DMS 273 treated with DMSO at 0.1 percent for 48 hours (cell line): Measurements from ENCODE around the gene MAGEF1.
"Not testable (repeated sequence)": the region's sequence is repeated elsewhere in the genome, so short reads cannot be mapped to it uniquely, and the experiment has no call there.

Experiments
- DNase-seq: peaks from one replicate; lab custom pipeline; 2025; lab: John Stamatoyannopoulos, UW

The MAGEF1 gene

DNA sequence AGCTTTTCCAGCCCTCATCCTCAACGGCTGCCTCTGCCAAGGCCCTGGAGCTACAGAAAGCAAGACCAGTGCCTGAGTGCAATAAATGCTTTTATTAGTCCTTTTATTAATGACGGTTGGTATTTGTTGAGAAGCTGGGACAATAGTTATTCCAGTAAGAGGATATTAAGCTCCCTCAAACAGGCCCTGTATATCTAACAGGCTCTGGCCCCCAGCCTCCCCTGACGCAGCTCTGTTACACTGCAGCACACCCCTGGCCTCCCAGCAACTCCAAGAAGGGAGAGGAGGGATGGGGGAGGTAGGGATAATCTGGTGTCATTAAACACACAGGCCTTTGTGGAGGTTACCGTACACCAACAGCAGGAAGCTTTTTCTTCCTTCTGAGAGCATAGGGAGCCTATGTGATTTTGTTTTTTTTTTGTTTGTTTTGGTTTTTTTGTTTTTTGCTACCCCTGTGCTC is 30.8 kb upstream of the MAGEF1 start:
- DNase-seq, result no peak

DNA sequence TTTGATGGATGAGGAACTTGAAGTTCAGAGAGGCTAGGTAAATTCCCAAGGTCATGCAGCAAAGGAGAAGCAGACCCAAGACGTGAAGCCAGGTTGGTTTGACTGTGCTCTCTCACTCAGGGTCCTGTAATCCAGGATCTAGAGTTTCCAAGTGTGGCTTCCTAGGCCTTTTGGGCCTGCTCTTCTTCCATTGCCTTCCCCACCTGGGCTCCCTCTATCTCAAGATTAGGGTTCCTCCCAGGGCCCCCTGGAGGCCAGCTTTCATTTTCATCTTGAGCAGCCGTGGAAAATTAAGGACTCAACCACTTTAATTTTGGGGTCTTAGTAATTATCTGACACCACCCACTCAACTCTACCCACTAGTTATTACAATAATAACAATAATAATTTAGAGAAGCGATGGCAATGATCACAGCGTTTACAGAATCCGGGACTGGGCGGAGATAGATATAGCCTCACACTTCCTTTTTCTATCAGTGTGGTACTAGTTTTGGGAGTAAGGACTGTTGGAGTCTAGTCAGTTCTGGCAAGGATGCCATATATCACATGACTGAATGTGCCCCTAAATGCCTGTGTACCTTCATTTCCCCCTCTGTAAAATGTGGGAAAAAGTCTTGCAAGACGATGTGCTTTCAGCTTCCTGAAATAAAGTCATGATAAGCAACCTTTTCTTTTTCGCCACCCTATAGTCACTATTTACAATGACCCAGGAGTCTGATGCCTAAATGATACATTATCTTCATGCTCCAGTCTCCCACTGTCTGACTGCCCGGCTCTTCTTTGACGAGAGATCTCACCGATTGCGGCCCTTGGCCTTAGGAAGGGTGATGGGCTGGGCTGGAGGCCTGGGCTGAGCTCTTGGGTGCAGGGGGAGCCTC is 30.2 kb upstream of the MAGEF1 start:
- DNase-seq, result no peak

- DNase-seq, result no peak
Observed at GRCh38 chr3:184741259-184741556, 29.3 kb upstream of the MAGEF1 start.

DNA sequence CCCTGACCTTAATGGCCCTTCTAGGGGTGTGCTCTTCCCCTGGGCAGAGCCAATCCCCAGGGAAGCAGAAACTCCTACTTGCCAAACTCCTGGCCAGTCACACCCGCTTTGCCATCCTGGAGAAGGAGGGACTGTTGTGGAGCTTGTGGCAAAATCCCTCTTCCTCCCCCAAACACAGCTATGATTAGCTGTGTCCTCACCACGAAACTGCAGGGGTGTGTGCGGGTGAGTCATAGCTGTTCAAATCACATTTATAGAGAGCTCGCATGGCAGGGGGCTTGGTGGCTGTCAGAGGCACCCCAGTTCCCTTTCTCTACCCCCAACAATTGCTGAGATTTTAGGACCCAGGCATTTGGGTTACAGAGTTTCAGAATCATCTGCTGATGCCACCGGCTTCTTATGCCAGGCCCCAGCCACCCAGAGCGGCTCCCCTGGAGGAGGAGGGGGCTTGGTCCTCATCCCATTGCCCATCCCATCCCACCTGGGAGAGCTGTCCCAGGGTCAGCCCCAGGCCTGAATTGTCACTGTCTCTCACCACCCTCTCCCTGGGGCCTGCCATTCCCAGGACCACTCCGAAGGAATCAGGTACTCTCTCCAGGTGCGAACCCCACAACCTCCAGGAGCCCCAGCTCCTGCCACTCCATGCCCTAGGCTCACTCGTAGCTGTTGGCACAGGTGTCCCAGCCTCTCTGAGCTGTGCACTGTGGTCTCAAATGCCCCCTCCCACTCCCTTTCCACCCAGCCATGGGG is 28.8 kb upstream of the MAGEF1 start:
- DNase-seq, result no peak

- DNase-seq, result no peak
Observed at GRCh38 chr3:184739594-184740505, 28.0 kb upstream of the MAGEF1 start.

- no peak for DNase-seq
Observed at GRCh38 chr3:184738982-184739381, 27.1 kb upstream of the MAGEF1 start.

GRCh38 chr3:184738506-184738890 is 26.6 kb upstream of the MAGEF1 start:
- no peak for DNase-seq

DNA sequence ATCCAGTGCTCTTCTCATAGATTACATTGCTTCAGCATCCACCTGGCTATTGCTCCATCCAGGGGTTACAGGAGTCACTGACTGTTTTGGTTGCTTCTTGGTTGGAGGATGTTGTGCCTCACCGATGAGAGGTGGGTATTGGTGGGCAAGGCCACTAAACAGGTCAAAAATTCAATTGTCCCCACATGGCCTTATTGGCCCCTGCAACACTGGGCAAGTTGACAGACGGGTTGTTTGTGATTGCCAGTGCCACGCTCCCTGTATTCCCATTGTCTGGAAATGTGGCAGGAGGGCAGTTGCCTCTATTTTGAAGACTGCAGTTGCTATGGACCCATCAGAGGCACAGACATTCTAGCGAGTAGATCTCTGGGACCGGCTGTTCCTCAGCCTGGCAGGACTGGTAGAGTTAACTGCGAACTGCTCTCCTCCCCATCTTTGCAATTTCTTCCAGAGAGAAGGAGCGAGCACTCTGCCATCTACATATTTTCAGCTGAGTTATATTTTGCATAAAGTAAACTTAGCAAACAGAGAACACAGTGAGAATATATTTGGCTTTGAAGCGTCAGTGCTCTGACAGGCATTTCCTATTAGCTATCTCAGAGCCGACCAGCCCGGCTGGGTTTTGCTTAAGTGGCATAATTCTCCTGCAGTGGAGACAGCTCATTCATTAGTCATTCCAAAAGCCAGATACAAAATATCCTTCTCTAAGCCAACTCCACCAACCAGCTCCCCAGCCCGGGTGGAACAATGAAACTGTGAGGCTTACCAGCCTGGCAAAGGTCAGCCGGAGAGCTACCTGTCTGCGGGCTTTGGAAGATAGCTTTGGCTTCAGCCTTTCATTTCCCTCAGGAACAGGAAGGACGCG is 26.0 kb upstream of the MAGEF1 start:
- no peak for DNase-seq

DNA sequence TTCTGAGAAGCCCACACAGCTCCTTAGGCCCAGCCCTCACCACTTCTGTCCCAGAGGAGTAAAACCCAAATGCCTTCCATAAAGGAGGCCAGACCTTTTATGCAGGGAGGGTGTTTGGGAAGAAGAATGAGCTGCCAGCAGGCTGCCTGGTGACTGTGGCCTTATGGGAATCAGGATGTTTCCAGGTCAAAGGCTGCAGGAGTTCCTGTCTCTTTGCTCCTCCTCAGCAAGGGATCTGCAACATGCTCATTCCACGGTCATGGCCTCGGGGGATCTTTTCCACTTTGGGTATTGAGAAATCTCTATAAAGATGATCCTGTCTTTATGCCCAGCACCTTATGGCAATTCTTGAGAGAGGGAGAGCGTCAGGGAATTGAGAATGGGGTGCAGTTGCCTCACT is 25.2 kb upstream of the MAGEF1 start:
- DNase-seq, result no peak

DNA sequence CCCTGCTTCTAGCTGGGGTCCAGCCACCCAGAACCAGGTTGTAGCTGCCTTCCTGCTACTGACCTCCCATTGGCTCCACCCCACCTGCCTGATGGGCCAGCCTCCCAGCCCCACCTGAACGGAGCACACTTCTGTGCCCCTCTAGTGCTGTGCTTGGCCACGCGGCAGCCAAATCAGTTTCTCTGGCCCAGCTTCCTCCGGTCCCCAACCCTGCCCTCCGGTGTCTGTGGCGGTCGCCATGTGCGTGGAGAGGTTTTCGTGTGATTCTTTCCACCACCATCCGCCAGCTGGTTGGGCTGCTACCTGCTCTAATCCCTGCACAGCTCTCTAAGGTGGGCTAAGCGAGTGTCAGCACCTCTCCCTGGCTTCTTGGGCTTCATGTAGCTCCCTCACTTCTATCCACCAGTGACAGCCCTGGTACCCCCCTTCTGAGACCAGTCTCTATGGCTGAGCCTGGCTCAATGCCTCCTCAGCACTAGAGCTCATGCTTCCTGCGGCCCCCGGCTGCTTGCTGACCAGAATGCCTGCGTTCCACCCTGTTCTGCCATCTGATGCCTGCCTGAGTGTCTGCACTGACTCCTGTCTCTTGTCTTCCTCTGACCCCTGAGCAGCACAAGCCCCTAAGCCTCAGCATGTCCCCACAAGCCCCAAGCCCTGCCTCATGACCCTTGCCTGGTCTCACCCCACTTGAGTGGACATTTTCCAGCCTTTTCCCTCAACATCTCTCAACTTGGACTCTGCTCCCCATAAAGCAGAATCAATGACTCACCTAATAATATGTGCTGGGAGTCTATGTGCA is 23.2 kb upstream of the MAGEF1 start:
- no peak for DNase-seq

DNA sequence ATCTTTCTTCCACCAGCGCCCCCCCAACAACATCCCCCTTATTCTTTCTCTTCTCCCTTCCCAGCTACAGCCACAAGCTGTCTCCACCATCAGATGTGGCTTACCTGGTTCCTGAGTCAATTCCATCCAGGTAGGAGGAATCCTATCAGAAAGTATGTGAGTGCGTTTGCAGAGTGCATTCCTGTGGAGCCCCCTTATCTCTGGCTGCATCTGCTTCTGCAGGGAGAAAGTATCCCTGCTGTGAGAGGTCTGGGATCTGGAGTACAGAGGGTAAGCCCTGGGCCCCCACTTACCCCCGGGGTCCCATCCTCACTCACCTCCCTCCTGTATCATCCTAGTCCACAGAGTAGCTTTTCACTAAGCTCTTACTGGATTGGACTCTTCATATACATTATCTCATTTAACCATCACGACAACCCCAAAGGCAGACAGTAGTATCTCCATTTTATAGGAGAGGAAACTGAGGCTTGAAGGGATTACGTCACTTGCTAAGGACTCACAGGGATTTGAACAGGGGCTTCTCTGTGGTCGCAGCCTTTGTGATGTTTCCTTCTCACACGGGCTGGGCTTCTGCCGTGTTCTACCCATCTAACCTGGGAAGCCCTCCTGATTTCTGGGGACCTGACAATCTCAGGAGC is 22.2 kb upstream of the MAGEF1 start:
- DNase-seq, result no peak

- no peak for DNase-seq
Observed at GRCh38 chr3:184733181-184733580, 21.3 kb upstream of the MAGEF1 start.

- no peak for DNase-seq
Observed at GRCh38 chr3:184731786-184732537, 20.1 kb upstream of the MAGEF1 start.

GRCh38 chr3:184730924-184731323 is 19.1 kb upstream of the MAGEF1 start:
- DNase-seq, result no peak

- DNase-seq, result not testable (repeated sequence)
Observed at GRCh38 chr3:184729154-184729553, 17.3 kb upstream of the MAGEF1 start.

- DNase-seq, result no peak
Observed at GRCh38 chr3:184728010-184728527, 16.2 kb upstream of the MAGEF1 start.

DNA sequence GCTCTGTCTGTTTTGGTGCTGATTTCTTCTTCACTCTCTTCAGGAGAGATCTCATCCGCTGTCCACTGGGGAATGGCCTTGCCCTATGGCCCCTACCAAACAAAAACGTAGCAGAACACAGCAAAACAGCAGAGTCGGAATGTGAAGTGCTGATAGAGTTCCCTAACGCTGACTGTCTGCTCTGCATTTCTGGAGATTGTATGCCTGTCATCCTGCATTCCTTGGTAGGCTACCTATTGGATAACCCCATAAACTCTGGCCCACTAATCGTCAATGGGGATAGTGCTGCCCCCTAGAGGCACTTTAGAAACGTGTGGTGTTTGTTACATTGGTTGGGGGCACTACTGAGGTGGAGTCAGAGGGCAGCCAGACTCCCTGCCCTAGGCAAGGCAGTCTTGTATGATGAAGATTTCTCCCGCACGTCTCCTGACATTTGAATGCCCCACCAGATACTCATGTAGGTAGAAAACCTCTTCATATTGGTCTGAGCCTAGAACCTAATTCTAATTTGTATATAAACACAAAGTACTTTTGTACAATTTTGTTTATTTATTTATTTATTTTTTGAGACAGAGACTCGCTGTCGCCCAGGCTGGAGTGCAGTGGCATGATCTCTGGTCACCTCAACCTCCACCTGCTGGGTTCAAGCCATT is 15.6 kb upstream of the MAGEF1 start:
- DNase-seq, result peak; percentile 52

DNA sequence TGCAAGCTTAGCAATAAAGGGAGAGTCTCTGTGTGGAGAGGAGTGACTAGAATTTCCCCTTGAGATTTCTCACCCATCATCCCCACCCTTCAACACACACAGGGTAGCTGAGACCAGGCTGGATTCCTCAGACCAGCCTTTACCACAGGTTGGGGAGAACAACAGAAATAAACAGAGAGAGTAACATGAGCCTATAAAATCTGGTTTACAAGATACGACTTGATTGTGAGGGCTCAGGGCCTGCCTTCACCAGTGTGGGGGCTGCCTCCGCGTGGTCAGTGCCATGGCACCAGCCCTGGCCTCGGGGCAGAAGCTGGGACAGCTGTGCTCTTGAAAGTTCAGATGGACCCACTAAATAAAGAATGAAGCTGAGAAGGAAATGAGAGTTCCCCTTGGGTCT is 14.6 kb upstream of the MAGEF1 start:
- DNase-seq, result no peak
